Measurements from ENCODE around the gene CYP2S1.

GRCh38 chr19:41253660-41254059 is 60.6 kb downstream of the CYP2S1 start:
- TF ChIP-seq POLR2A (IDR thresholded peaks at IDR 0.05) (no peak), POLR2AphosphoS5 (IDR thresholded peaks at IDR 0.05) (no peak), CTCF (IDR thresholded peaks at IDR 0.05) (no peak)

Data from breast epithelium (tissue), 3 donors.